Measurements from ENCODE around the gene TCP1. TPM values are rescaled to one million over a fixed set of nuclear protein-coding genes. Genes with fewer than 3 reads are reported as not detected.

The TCP1 gene
- total and polyA plus RNA-seq, 2 of the 13 experiments (the other 11 are each of a cell fraction or from before 2014, with no cell fraction given): 116 to 553 TPM

GRCh38 chr6:159790149-159790955 is 950 bp upstream of the TCP1 start, which contains the start of gene MRPL18 (continued):
- TF ChIP-seq ARID4A (CRISPR knock-in tag; IDR thresholded peaks at IDR 0.05; ENCODE audit: borderline replicate concordance) (peak; percentile 45; the same call in 1 of the 2 replicates), ZNF3 (CRISPR knock-in tag; IDR thresholded peaks at IDR 0.05) (no peak), ZNF841 (CRISPR knock-in tag; IDR thresholded peaks at IDR 0.05; ENCODE audit: borderline replicate concordance) (no peak), ZNF646 (CRISPR knock-in tag; IDR thresholded peaks at IDR 0.05) (no peak), KAT7 (CRISPR knock-in tag; IDR thresholded peaks at IDR 0.05; ENCODE audit: borderline replicate concordance) (0 out of 2 replicates have a peak, but pooled peaks have one; percentile 46), REPIN1 (CRISPR knock-in tag; IDR thresholded peaks at IDR 0.05; ENCODE audit: borderline replicate concordance, low read depth) (peak; percentile 9; the same call in 1 of the 2 replicates), BCL6 (CRISPR knock-in tag; IDR thresholded peaks at IDR 0.05) (0 out of 2 replicates have a peak, but pooled peaks have one; percentile 8), REL (CRISPR knock-in tag; conservative IDR thresholded peaks at IDR 0.05) (no peak; the same call in 1 of the 2 replicates), NR3C1 (CRISPR knock-in tag; IDR thresholded peaks at IDR 0.05) (no peak), HBP1 (CRISPR knock-in tag; IDR thresholded peaks at IDR 0.05; ENCODE audit: low read depth) (peak; percentile 46; the same call in 1 of the 2 replicates), ZNF639 (CRISPR knock-in tag; conservative IDR thresholded peaks at IDR 0.05) (no peak), ZBTB38 (CRISPR knock-in tag; IDR thresholded peaks at IDR 0.05) (no peak), BRD4 (CRISPR knock-in tag; IDR thresholded peaks at IDR 0.05) (peak; percentile 62), GLI4 (CRISPR knock-in tag; IDR thresholded peaks at IDR 0.05; ENCODE audit: borderline replicate concordance) (no peak)

All from HepG2 (cell line).